A549 (cell line): ENCODE results near the gene ANKRD13A.

ENCODE experiments used
- CEBPB ChIP-seq, 2 experiments: fragments of >200 bp in 1 of 2; sonication (Bioruptor Twin) in 1 of 2; formaldehyde crosslinking in 1 of 2; IDR thresholded peaks; 2 replicates each; pipeline ENCODE4 v1.6.1; 2012 to 2016
- CTCF ChIP-seq: fragments of >200 bp; sonication (Bioruptor Twin); formaldehyde crosslinking; IDR thresholded peaks from 3 replicates; pipeline ENCODE4 v1.5.1; 2016
- MAZ ChIP-seq: fragments of 150-350 bp; IDR thresholded peaks from 2 replicates; pipeline ENCODE4 v1.6.1; 2014; ENCODE audit warnings: antibody characterized with exemption, low read depth, low read length, borderline replicate concordance
- MYC ChIP-seq: IDR thresholded peaks from 2 replicates; pipeline ENCODE4 v1.6.1; 2012; ENCODE audit warnings: mild to moderate bottlenecking, inconsistent platforms, low read length, improper control_type of control experiment, borderline replicate concordance
- PHF8 ChIP-seq: fragments of 200-600 bp; sonication (generic); IDR thresholded peaks from 2 replicates; pipeline ENCODE4 v1.6.1; 2016; ENCODE audit warnings: low read depth, mild to moderate bottlenecking, antibody characterized with exemption, moderate library complexity, borderline replicate concordance
- POLR2A ChIP-seq: IDR thresholded peaks from 2 replicates; pipeline ENCODE4 v1.6.1; 2012; ENCODE audit warnings: mild to moderate bottlenecking, low read length
- RAD21 ChIP-seq, 2 experiments: fragments of >200 bp in 1 of 2; sonication (Bioruptor Twin) in 1 of 2; formaldehyde crosslinking in 1 of 2; IDR thresholded peaks in 1 of 2; conservative IDR thresholded peaks in 1 of 2; 2 replicates in 1 of 2; 3 replicates in 1 of 2; pipeline ENCODE4 v1.6.1; 2012 to 2018; ENCODE audit warnings: inconsistent platforms in 1 of 2
- TP53 ChIP-seq: fragments of 250-450 bp; sonication (Bioruptor Pico); IDR thresholded peaks from 2 replicates; pipeline ENCODE4 v1.5.0; 2021; ENCODE audit warnings: mild to moderate bottlenecking, moderate library complexity
- USF2 ChIP-seq: fragments of 450-650 bp; IDR thresholded peaks from 2 replicates; pipeline ENCODE4 v1.6.1; 2014; ENCODE audit warnings: antibody characterized with exemption
- ZC3H11A ChIP-seq: fragments of 450-650 bp; IDR thresholded peaks from 2 replicates; pipeline ENCODE4 v1.6.1; 2014; ENCODE audit warnings: antibody characterized with exemption, mild to moderate bottlenecking

- TF ChIP-seq CTCF (no peak), RAD21 (conservative IDR thresholded peaks at IDR 0.05 in 1 of 2, IDR thresholded peaks at IDR 0.05 in 1 of 2) (no peak), PHF8 (no peak), MYC (no peak), ZC3H11A (no peak), POLR2A (no peak), MAZ (no peak), CEBPB (IDR thresholded peaks at IDR 0.05) (no peak), USF2 (no peak), TP53 (CRISPR knock-in tag) (no peak)
Measured at GRCh38 chr12:109959411-109960093, 39.7 kb upstream of the ANKRD13A start.
